HG03139 (cell line): Measurements from ENCODE around the gene GPR84.
"Not testable (repeated sequence)": the region's sequence is repeated elsewhere in the genome, so short reads cannot be mapped to it uniquely, and the experiment has no call there.

Experiments used
- ATAC-seq: cut with Tn5 transposase; IDR thresholded peaks from one replicate; pipeline ENCODE4 v1.9.1; 2021; ENCODE audit not compliant: unreplicated experiment

GPR84 gene

DNA sequence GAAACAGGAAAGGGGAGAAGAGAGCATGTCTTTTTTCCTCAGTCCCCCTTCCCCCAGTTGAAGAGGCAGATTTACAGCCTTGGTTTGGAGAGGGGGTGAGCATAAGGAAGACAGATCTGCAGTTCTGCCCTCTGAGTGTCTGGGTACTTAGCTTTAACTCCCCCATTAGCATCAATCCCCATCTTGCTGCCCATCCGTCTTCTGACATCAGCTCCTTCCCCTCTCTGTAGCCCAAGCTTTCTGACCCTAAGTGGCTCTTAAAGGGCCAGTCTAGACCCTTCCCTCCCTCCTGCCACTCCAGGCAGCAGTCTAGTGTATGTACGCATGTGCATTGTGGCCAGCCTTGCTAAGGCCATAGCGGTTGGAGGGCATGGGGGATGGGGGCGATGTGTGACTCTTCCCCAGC lies 7.3 kb downstream of the GPR84 start:
- no peak for ATAC-seq

DNA sequence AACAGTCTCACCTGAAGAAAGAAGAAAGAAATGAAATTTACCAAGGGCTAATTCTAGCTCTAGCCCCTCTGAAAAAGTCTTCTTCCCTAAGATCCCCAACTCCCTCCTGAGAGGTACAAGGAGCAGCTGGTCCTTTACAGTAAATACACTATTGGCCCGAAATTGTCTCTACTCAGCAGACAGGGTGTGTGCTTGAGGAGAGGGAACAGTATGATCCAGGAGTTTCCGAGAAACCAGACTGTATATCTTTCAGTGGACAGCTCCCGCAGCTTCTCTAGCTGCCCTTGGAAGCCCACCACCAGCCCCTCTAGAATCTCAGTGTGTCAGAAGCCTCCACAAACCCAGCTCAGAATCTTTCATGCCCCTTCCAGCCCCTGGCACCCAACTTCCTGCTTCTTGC lies 8.1 kb downstream of the GPR84 start:
- ATAC-seq: no peak

DNA sequence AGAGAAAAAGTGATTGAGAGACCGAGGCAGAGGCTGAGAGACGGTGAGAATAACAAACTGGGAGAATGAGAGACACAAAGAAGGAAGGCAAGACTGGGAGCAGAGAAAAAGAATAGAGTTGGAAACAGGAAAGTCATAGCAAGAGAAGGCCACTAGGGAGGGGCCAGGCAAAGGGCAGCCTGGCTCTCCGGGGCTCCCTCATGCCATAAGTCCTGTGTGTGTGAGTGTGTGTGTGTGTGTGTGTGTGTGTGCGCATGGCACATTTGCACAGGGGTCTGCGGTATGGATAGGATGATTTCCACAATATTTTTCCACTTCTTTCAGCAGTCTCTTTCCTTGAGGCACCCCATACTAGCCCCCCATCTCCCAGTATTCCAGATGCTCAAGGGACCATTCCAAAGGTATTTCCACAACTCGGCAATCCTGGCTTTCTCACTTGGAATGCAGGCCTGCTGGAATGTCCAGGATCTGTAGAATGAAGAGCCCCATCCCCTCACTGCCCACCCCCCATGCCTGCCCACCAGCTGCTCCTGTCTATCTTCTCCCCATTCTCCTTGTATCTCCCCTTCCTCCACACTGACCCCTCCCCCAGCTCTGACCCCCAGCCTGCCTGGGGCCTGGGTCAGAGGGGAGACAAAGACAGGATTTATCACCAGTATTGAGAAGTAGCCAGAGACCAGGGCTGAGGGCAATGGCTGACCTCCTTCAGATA lies 9.0 kb downstream of the GPR84 start:
- no peak for ATAC-seq

DNA sequence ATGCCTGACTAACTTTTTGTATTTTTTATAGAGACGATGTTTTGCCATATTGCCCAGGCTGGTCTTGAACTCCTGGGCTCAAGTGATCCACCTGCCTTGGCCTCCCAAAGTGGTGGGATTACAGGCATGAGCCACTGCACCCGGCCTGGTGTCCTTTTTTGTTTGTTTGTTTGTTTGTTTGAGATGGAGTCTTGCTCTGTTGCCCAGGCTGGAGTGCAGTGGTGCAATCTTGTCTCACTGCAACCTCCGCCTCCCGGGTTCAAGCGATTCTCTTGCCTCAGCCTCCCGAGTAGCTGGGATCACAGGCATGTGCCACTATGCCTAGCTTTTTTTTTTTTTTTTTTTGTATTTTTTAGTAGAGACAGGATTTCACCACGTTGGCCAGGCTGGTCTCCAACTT lies 10.0 kb downstream of the GPR84 start:
- not testable (repeated sequence) for ATAC-seq

DNA sequence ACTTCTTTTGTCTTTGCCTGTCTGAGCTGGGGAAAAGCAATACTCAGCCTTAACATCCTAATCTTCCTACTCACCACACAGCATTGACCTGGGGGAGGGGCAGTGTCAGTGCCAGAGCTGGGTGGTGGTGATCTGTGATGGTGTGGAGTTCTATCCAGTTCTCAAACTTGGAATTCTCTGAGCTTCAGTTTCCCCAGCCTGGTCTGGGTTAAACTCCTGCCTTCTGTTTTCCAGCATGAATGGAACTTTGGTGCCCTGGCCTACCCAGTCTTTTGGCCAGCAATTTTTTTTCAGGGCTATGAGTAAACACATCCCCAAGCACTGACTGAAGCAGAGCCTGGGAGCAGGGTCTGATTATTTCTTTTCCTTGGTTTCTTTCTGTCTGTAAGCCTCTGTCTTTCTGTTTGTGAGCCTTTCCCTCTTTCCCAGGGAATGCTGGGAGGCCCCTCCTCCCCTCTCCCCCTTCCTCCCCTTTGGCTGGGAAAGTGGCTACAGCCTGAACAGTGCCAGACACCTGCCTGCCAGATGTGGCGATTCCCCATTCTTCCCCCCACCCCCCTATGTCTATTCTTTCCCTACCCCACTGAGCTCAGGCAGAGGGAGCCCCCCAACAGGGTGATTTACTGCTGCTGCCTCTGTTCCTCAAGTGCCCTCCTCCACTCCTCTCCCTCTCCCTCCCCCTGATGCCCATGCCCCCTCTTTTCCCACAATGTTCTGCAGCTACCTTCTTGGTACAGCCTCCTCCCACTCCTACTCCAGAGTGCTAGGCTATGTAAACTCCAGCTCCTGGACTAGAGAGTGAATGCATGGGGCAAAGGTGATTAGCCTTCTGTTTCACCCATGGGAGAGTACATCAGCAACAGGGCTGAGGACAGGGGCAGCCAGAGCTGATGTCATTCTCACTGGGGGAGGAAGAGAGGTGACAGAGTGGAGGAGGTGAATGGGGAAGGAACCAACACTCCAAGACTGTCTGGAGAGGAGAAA lies 11.1 kb downstream of the GPR84 start:
- ATAC-seq: no peak

DNA sequence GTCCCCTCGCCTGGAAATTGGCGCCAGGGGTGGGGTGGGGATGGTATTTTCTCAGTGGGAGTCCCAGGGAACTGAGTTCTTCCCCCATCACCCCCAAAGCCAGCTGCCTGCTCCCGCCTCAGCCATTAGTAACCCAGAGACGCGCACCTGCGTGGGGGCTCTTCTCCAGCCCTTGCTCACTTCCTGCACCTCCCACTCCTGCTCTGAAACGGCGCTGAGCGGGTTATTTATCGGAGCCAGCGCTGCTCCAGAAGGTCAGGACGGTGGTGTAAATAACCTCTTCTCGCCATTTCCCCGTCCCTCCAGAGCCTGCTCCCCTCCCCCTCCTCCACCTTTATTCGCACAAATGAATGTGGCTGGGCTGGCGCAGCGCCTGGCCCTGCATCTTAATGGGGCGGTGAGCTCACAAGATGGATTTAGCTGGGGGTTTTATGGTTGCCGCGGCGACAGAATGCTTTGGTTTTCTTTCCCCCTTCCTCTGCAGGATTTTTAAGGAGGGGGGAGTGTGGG lies 12.2 kb downstream of the GPR84 start:
- no peak for ATAC-seq

GRCh38 chr12:54351341-54351740 lies 12.9 kb downstream of the GPR84 start:
- ATAC-seq: no peak

DNA sequence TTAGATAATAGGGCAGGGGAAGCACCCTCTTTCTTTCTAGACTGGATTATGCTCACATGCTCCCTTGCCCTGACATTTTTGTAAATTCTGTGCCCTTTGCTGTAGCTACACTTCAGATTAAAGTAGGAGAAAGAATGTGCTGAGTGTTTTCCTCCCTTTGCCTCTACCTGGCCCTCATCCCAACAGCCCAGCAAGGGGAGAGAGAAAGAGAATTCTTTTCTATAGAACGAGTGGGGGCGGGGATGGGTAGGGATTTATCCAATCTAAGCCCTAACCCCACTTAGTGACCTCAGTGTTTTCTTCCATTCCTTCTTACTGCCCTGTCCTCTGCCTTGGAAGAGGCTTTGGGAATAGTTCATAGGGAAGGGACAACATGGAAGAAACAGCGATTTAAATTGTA lies 13.5 kb downstream of the GPR84 start:
- ATAC-seq: no peak

GRCh38 chr12:54349679-54350078 lies 14.6 kb downstream of the GPR84 start:
- ATAC-seq: no peak

GRCh38 chr12:54349036-54349435 lies 15.2 kb downstream of the GPR84 start:
- ATAC-seq: no peak

DNA sequence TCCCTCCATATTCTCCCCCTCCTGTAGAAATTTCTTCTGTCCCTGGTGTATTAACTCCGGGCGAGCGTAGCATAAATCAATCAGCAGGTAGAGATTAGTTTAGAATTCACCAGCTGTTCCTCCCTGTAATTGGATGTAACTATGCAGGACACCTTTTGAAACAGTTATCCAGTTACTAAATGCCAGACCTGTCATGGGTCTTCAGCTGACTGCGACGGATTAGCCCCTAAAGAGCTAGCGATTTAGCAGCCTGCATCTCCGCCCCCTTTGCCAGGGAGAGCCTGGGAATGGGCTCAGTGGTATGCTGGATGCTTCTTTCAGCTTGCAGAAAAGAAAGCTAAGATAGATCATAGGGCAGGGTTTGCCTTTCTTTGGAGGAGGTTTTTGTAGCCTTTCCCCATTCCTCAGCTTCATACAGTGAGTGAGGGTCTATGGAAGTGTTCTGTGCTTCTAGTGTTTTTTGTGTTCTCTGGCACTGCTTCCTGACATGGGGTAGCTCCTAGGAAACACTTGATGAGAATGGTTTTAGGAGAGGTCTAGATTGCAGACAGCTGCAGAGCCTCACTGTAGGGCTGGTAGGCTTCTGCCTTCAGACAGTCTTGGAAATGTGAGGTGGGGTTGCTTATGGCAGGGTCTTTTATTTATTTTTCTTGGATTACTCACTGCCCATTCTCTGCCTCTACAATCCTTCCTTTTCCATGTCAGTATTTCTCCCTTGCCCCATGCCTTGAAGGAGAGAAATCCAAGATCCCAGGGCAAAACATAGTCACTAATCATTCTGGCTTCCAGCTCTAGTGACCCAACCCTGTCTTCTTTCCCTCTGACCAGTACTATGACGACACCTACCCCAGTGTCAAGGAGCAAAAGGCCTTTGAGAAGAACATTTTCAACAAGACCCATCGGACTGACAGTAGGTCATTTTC lies 22.6 kb downstream of the GPR84 start:
- ATAC-seq: no peak

DNA sequence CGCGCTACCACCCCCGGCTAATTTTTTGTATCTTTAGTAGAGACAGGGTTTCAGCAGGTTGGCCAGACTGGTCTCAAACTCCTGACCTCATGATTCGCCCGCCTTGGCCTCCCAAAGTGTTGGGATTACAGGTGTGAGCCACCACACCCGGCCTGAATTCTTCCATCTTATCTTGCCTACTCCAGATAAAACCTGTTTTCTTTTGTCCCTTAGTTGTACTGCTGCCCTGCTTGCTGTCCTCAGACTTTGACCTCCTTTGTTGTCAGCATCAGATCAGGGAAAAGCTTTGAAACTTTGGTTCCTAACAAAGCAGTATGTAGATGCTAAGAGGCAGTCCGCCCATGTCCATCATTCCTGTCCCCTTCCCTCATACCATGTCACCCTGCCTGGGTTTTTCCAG lies 23.4 kb downstream of the GPR84 start:
- ATAC-seq: no peak

- no peak for ATAC-seq
Measured at GRCh38 chr12:54338698-54339296, 25.5 kb downstream of the GPR84 start.

DNA sequence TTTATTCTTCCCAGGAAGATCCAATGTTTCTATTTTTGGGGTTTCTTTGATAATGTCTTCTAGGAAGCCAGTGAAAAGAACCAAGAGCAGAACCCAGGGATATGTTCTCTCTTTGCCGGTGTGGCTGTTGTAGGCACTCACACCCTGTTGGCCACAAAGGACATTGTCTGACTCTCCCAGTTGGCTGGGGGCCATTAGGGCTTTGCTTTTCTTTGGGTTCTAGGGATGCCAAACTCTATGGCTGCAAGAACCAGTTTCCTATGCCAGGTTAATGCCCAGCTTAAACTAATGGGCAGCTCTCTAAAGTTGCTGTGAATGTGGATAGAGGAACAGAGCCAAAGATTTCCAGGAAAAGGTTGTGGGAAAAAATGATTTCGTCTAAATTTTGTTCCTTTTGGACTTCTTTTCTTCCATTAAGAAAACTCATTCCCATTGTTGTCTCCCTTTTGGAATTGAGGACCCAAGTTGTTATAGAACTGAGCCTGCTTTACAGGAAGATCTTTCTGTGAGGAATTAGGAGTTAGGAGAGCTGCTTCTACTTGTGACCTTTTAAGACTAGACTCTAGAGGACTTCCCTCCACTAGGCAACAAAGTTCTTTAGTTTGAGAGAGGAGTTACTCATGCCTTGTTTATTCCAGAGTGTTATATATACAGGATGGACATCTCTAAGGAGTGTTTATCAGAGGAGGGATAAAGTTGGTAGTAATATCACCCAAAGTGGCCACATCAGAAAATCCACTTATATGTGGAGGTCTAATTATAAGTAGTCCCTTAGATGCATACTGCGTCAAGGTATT lies 26.2 kb downstream of the GPR84 start:
- ATAC-seq: no peak

DNA sequence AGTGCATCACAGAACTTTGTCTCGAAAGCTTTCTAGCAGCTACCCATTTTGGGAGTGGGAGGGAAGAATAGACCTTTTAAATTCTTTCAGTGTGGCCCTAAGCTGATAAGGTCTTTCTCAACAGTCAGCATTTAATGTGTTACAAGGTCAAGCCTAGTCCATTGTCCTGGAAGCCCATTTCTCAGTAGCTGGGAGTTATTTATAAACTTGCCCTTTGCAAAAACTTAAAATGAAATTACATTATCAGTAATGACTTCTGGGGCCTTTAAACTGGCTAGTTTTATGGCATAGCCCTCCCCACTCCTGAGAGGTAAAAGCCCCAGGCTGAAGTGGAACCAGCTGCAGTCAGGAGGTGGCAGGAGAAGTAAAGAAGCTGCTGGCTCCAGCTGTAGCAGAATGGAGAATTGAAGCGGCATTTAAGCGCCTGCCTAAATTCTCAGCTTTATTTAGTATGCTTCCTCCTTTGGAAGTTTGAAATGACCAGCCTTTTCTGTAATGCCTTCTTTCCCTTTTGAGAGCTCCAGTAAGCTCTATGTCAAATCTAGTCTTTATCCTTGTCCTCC lies 26.9 kb downstream of the GPR84 start:
- ATAC-seq: no peak

GRCh38 chr12:54333420-54334034 lies 30.8 kb downstream of the GPR84 start:
- ATAC-seq: no peak

DNA sequence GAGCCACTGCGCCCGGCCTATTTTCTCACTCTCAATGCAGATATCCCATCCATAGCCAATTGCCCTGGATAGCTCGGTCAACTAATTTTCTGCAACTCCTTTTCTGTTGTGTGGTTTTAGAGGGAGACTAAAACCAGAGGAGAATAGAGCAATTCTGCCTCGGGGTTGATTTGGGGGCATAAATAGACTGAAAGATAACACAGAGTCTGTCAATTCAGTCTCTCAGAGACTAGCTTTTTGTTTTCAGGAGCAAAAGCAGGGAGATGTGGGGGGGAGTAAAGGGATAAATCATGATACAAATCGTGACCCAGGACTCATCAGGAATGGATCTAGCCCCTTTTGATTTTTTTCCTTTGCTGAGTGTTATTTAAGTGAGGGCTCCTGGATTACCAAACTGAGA lies 32.8 kb downstream of the GPR84 start:
- no peak for ATAC-seq

GRCh38 chr12:54330442-54330841 lies 33.8 kb downstream of the GPR84 start:
- no peak for ATAC-seq

DNA sequence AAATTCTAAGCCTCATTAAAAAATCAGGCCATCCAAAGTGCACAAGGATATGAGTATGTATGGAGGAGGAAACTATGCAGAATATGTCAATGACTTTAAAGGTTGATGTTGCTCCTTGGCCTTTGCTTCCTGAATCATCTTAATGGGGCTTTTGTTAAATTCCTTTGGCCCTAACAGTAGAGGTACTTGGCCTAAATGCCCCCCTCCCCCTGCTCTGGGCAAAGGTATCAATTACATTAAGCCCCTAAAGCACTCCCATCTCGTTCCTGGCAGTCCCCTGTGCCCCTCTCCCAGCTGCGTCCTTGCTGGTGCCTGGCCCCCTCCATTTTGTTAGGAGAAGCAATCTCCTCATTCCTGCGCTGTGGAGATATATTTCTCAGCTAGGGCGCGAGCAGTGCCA lies 34.5 kb downstream of the GPR84 start:
- ATAC-seq: no peak
